HG03469 (cell line): ENCODE results near the gene DNAAF2.
"Not testable (repeated sequence)": the region's sequence is repeated elsewhere in the genome, so short reads cannot be mapped to it uniquely, and the experiment has no call there.

Experiments
- ATAC-seq: cut with Tn5 transposase; IDR thresholded peaks from one replicate; pipeline ENCODE4 v1.9.1; 2021; ENCODE audit warnings: mild to moderate bottlenecking, moderate library complexity, moderate number of reproducible peaks; ENCODE audit not compliant: unreplicated experiment

Gene DNAAF2

GRCh38 chr14:49585803-49586672 is 49.0 kb downstream of the DNAAF2 start, which contains the start of gene RPS29:
RPS29 (minus strand) TSS chr14:49586380; CDS start chr14:49586346, 34 bp downstream.
- ATAC-seq = peak; percentile 87

- ATAC-seq = not testable (repeated sequence)
These were observed 49.9 kb downstream of the DNAAF2 start for GRCh38 chr14:49584981-49585640.

- no peak for ATAC-seq
These were observed 51.0 kb downstream of the DNAAF2 start for GRCh38 chr14:49584058-49584457.

- no peak for ATAC-seq
These were observed 51.4 kb downstream of the DNAAF2 start for GRCh38 chr14:49583629-49584028.

- ATAC-seq = no peak
These were observed 52.7 kb downstream of the DNAAF2 start for GRCh38 chr14:49582113-49582977.

- ATAC-seq = no peak
These were observed 53.6 kb downstream of the DNAAF2 start for GRCh38 chr14:49581209-49582112.

- no peak for ATAC-seq
These were observed 55.2 kb downstream of the DNAAF2 start for GRCh38 chr14:49579841-49580240.

GRCh38 chr14:49578141-49578540 is 56.9 kb downstream of the DNAAF2 start:
- no peak for ATAC-seq
